Thyroid gland (tissue), 4 donors: ENCODE results near the gene DYRK4. TPM values are rescaled to one million over a fixed set of nuclear protein-coding genes. Genes with fewer than 3 reads are reported as not detected.

Source experiments
- DNase-seq, 2 donors: peaks; one replicate each; pipeline ENCODE4 v3.0.0-alpha.2; 2019
- H3K27ac ChIP-seq, 3 donors: fragments of 200-600 bp; sonication (generic); 1 replicate in 2 of 3; 2 replicates in 1 of 3; pipeline ENCODE4 v1.5.1; 2016 to 2019; ENCODE audit warnings: mild to moderate bottlenecking in 1 of 3, moderate library complexity in 1 of 3
- H3K27me3 ChIP-seq: fragments of 200-600 bp; sonication (generic); one replicate; pipeline ENCODE4 v1.5.1; 2019
- H3K36me3 ChIP-seq, 2 donors: fragments of 200-600 bp; sonication (generic); one replicate each; pipeline ENCODE4 v1.5.1; 2016 to 2019
- H3K4me1 ChIP-seq, 2 donors: fragments of 200-600 bp; sonication (generic); one replicate each; pipeline ENCODE4 v1.5.1; 2017 to 2019
- H3K4me3 ChIP-seq, 3 donors: fragments of 200-600 bp; sonication (generic); replicated peaks in 1 of 3; 1 replicate in 2 of 3; 2 replicates in 1 of 3; pipeline ENCODE4 v1.5.1; 2016; ENCODE audit warnings: mild to moderate bottlenecking in 1 of 3
- H3K9me3 ChIP-seq: fragments of 200-600 bp; sonication (generic); one replicate; pipeline ENCODE4 v1.5.1; 2017
- CTCF ChIP-seq, 6 experiments: fragments of 200-600 bp in 3 of 6; fragments of 450-650 bp in 3 of 6; sonication (generic) in 3 of 6; IDR thresholded peaks; one replicate each; pipeline ENCODE4 v1.5.1; 2016 to 2019; ENCODE audit warnings: antibody characterized with exemption in 6 of 6, mild to moderate bottlenecking in 2 of 6, inconsistent platforms in 1 of 6, moderate library complexity in 1 of 6
- POLR2A ChIP-seq, 2 donors: fragments of 450-650 bp; IDR thresholded peaks; one replicate each; pipeline ENCODE4 v1.6.1; 2017; ENCODE audit warnings: antibody characterized with exemption in 2 of 2, mild to moderate bottlenecking in 2 of 2, moderate library complexity in 1 of 2
- WGBS, 2 donors: methylation state at CpG; one replicate each; pipeline ENCODE4 v1.1.5; 2017; 5-methylcytosine and 5-hydroxymethylcytosine counted together
- intact Hi-C: fragments of 100-400 bp; cut with DNase I; formaldehyde crosslinking; loops from one replicate; pipeline ENCODE4 v1.15.1; 2023
- total RNA-seq, 4 donors: library from RNA; depleted of rRNA; stranded (reverse); fragments of >200 nt; gene quantifications; one replicate each; pipeline ENCODE4 v1.2.3, GENCODE V29; 2016

Gene DYRK4
- total RNA-seq, 4 donors from 2014 or later, result 23.5 to 46.5 (median 41.7) TPM

DNA sequence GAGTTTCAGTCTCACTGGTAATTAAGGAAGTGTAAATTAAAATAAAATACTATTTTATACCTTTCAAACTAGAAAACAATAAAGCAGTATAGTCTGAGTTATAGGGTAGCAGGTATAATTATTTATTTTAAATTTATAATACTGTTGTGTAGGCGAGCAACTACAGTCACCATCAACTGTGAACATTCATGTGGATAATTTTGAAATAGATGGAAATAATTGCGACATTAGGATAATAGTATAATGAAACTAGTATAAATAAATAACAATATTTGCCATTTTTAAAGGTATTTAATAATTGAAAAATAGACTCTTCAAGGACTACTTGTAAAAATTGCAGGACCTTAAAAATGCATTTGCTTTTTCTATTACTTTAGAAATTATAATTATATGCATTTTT lies 3.8 kb upstream of the DYRK4 start:
- WGBS, 2 donors, result 97% methylated on average over 2 of the region's 2 CpGs
- TF ChIP-seq CTCF (IDR thresholded peaks at IDR 0.05) (no peak), POLR2A (IDR thresholded peaks at IDR 0.05) (no peak)
- DNase-seq, result no peak
- Histone ChIP-seq H3K4me1 (peaks cover 11 to 12% of the 10 kb centered on the region in 2 donors), H3K27me3 (no peaks in the 10 kb centered on the region), H3K9me3 (no peaks in the 10 kb centered on the region), H3K36me3 (no peaks in the 10 kb centered on the region), H3K4me3 (no peak overlapping the region), H3K27ac (no peak overlapping the region)
- intact Hi-C loops, result no loop called here

DNA sequence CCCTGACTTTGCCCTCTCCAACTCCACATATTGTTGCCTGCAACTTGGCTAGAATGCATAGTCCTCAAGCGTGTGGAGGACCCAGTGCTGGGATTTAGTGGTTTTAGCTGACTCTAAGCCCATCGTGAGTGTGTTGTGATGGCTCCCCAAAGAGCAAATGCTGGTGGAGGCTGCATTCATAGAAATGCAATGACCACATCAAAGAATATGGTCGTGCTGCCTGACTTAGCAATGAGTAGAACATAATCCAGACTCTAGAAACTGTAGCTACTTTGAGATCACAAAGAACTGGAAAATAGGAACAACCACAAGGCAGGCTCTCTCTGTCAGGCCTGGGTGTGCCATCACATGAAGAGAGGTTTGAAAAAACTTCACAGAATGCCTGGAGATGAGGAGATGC lies 1.3 kb downstream of the DYRK4 start:
- intact Hi-C loops, result no loop called here
- Histone ChIP-seq H3K27ac (no peak overlapping the region), H3K9me3 (no peaks in the 10 kb centered on the region), H3K4me3 (no peak overlapping the region), H3K27me3 (no peaks in the 10 kb centered on the region), H3K4me1 (peaks cover 11 to 12% of the 10 kb centered on the region in 2 donors), H3K36me3 (no peaks in the 10 kb centered on the region)
- WGBS, 2 donors, result 65 to 73% methylated on average over 3 of the region's 3 CpGs
- TF ChIP-seq CTCF (IDR thresholded peaks at IDR 0.05) (no peak), POLR2A (IDR thresholded peaks at IDR 0.05) (no peak)
- DNase-seq, result no peak

DNA sequence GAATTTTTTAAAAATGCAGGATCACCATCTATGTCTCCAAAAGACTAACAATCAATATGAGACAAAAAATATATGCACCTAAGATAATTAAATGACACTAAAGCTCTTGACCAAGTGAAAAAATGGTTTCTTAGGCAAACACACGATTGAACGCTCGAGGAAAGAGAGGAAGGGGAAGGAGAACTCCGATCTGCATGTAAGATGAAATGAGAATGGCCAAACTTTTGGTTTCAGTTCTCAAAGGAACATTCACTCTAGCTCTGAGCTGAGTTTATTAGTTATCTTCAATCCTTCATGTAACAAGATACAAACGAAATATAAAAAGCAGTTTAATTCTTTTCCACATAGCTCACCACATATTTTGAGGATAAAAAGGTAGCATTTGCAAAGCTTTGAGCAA lies 2.8 kb downstream of the DYRK4 start:
- Histone ChIP-seq H3K9me3 (no peaks in the 10 kb centered on the region), H3K27me3 (no peaks in the 10 kb centered on the region), H3K27ac (no peak overlapping the region), H3K4me3 (no peak overlapping the region), H3K4me1 (peaks cover 11 to 12% of the 10 kb centered on the region in 2 donors), H3K36me3 (no peaks in the 10 kb centered on the region)
- 77 to 79% methylated on average over 5 of the region's 5 CpGs for WGBS, 2 donors
- TF ChIP-seq POLR2A (IDR thresholded peaks at IDR 0.05) (no peak), CTCF (IDR thresholded peaks at IDR 0.05) (no peak)
- no peak for DNase-seq
- intact Hi-C loops, result no loop called here

DNA sequence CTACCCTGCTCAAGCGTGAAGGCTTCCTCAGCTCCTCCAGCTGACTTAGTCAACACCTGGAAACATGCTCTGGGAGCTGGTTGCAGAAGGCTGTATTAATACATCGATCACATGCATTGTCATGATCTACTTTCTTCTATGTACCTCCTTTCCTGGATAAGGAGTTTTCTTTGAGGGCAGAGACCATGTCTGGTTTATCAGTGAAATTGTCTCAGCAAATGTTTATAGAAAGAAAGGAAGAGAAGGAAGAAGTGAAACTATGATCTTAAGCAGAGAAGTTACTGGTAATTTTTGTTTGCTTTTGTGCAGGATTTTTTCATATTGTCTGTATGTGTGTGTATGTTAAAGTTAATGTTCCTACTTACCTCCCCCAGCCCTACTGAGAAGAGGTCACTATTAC lies 4.5 kb downstream of the DYRK4 start:
- Histone ChIP-seq H3K4me3 (no peak overlapping the region), H3K36me3 (no peaks in the 10 kb centered on the region), H3K27me3 (no peaks in the 10 kb centered on the region), H3K27ac (no peak overlapping the region), H3K9me3 (no peaks in the 10 kb centered on the region), H3K4me1 (peaks cover 11 to 12% of the 10 kb centered on the region in 2 donors)
- 90% methylated on average over 2 of the region's 2 CpGs for WGBS, 2 donors
- intact Hi-C loops, result no loop called here
- DNase-seq, result no peak
- TF ChIP-seq CTCF (IDR thresholded peaks at IDR 0.05) (no peak), POLR2A (IDR thresholded peaks at IDR 0.05) (no peak)

- peaks cover 10 to 13% of the 10 kb centered on the region in 2 donors for H3K4me1 ChIP-seq
- DNase-seq, result no peak
- WGBS, 2 donors, result 72 to 76% methylated on average over 3 of the region's 3 CpGs
- no peaks in the 10 kb centered on the region for H3K36me3 ChIP-seq
- H3K27ac ChIP-seq, result no peak overlapping the region
- H3K9me3 ChIP-seq, result no peaks in the 10 kb centered on the region
- intact Hi-C loops, result no loop called here
- no peak overlapping the region for H3K4me3 ChIP-seq
- no peaks in the 10 kb centered on the region for H3K27me3 ChIP-seq
- TF ChIP-seq CTCF (IDR thresholded peaks at IDR 0.05), result no peak
- no peak for TF ChIP-seq POLR2A (IDR thresholded peaks at IDR 0.05)
These were observed 5.3 kb downstream of the DYRK4 start for GRCh38 chr12:4567073-4567881.
